Keratinocyte (primary cell): Measurements from ENCODE around the gene MTERF4. TPM values are rescaled to one million over a fixed set of nuclear protein-coding genes. Genes with fewer than 3 reads are reported as not detected.

ENCODE experiments used
- DNase-seq: peaks from one replicate; pipeline ENCODE4 v3.0.0-alpha.2; 2011; ENCODE audit warnings: low read depth, missing footprints, low spot score
- FAIRE-seq: peaks from 2 replicates; lab custom pipeline; 2011; peaks lifted over from hg19 to GRCh38; lab: Jason Lieb, UNC
- H2AFZ ChIP-seq: 2 replicates; pipeline ENCODE4 v1.6.0; 2012; ENCODE audit warnings: low read length, control low read depth, inconsistent platforms; ENCODE audit not compliant: control insufficient read depth
- H3K27ac ChIP-seq: 2 replicates; pipeline ENCODE4 v1.5.1; 2011; ENCODE audit warnings: low read length; ENCODE audit not compliant: control insufficient read depth, insufficient read depth
- H3K27me3 ChIP-seq: 3 replicates; pipeline ENCODE4 v1.6.0; 2011; ENCODE audit warnings: low read length; ENCODE audit not compliant: control insufficient read depth, insufficient read depth; ENCODE audit errors: extremely low read depth
- H3K36me3 ChIP-seq, 2 experiments: 2 replicates in 1 of 2; 3 replicates in 1 of 2; pipeline ENCODE4 v1.5.1; 2011; ENCODE audit warnings: low read length in 2 of 2, mild to moderate bottlenecking in 1 of 2; ENCODE audit not compliant: control insufficient read depth in 2 of 2, insufficient read depth in 2 of 2; ENCODE audit errors: extremely low read depth in 1 of 2
- H3K4me1 ChIP-seq: 3 replicates; pipeline ENCODE4 v1.5.1; 2011; ENCODE audit warnings: low read length; ENCODE audit not compliant: control insufficient read depth, insufficient read depth; ENCODE audit errors: extremely low read depth
- H3K4me2 ChIP-seq: 3 replicates; pipeline ENCODE4 v1.6.0; 2011; ENCODE audit warnings: low read depth, low read length; ENCODE audit not compliant: control insufficient read depth, insufficient read depth; ENCODE audit errors: extremely low read depth
- H3K4me3 ChIP-seq, 3 experiments: fragments of 200-600 bp in 1 of 3; sonication (generic) in 1 of 3; 2 replicates in 2 of 3; 3 replicates in 1 of 3; pipeline ENCODE4 v1.5.1; 2011 to 2016; ENCODE audit warnings: low read length in 3 of 3, mild to moderate bottlenecking in 3 of 3, control low read depth in 2 of 3, inconsistent platforms in 1 of 3, low read depth in 1 of 3, mixed read lengths in 1 of 3, mixed run types in 1 of 3, moderate library complexity in 1 of 3; ENCODE audit not compliant: control insufficient read depth in 2 of 3, insufficient read depth in 2 of 3; ENCODE audit errors: extremely low read depth in 1 of 3
- H3K79me2 ChIP-seq: 2 replicates; pipeline ENCODE4 v1.6.0; 2012; ENCODE audit warnings: low read length; ENCODE audit not compliant: control insufficient read depth, insufficient read depth
- H3K9ac ChIP-seq: 3 replicates; pipeline ENCODE4 v1.6.0; 2011; ENCODE audit warnings: low read length; ENCODE audit not compliant: control insufficient read depth, insufficient read depth; ENCODE audit errors: extremely low read depth
- H3K9me1 ChIP-seq: 3 replicates; pipeline ENCODE4 v1.6.0; 2011; ENCODE audit warnings: low read length; ENCODE audit not compliant: control insufficient read depth, insufficient read depth; ENCODE audit errors: extremely low read depth
- H3K9me3 ChIP-seq: 2 replicates; pipeline ENCODE4 v1.5.1; 2012; ENCODE audit warnings: low read depth, low read length; ENCODE audit not compliant: control insufficient read depth
- H4K20me1 ChIP-seq: 3 replicates; pipeline ENCODE4 v1.6.0; 2011; ENCODE audit warnings: low read length; ENCODE audit not compliant: control insufficient read depth, insufficient read depth; ENCODE audit errors: extremely low read depth
- EZH2 ChIP-seq: IDR thresholded peaks from one replicate; pipeline ENCODE4 v1.6.1; 2012; ENCODE audit warnings: inconsistent platforms, mild to moderate bottlenecking, low read length, moderate library complexity
- dilution Hi-C: fragments of 300-500 bp; cut with MboI; formaldehyde crosslinking; loops from one replicate; pipeline ENCODE4 v1.7.0; 2020; ENCODE audit warnings: low sequenced_read_pairs; ENCODE audit not compliant: extremely low pct_ligation_motif_present
- polyA plus RNA-seq, 5 experiments: library from polyadenylated mRNA; depleted of rRNA in 3 of 5; stranded (reverse) in 3 of 5; stranded (forward) in 1 of 5; unstranded in 1 of 5; fragments of >200 nt; gene quantifications; 1 replicate in 1 of 5; 2 replicates in 3 of 5; 3 replicates in 1 of 5; pipeline versions ENCODE4 v1.2.1 to v1.2.3, GENCODE V29; 2011 to 2012; ENCODE audit warnings: missing spikeins in 2 of 5, low read depth in 1 of 5, low replicate concordance in 1 of 5
- TF ChIP-seq, protein P1 (sequence below), 3 experiments: IDR thresholded peaks in 1 of 3; conservative IDR thresholded peaks in 1 of 3; optimal IDR thresholded peaks in 1 of 3; 2 replicates in 2 of 3; 3 replicates in 1 of 3; pipeline versions ENCODE3 to v1.5.1; 2011; ENCODE audit warnings: low read length in 3 of 3, mild to moderate bottlenecking in 3 of 3, moderate library complexity in 2 of 3, control low read depth in 1 of 3, inconsistent platforms in 1 of 3; ENCODE audit not compliant: insufficient read depth in 2 of 3; ENCODE audit errors: extremely low read depth in 1 of 3

MTERF4 gene
- polyA plus RNA-seq, 1 donor (not counting 4 experiments of a cell fraction or from before 2014, with no cell fraction given), result 28.5 TPM

GRCh38 chr2:241115361-241115760 is 13.3 kb upstream of the MTERF4 start:
- FAIRE-seq, result no peak
- peaks cover 0 to 3% of the 10 kb centered on the region in 2 experiments for H3K36me3 ChIP-seq
- no peak for DNase-seq
- no peaks in the 10 kb centered on the region for H3K27me3 ChIP-seq
- no peak overlapping the region for H3K9ac ChIP-seq
- H3K9me3 ChIP-seq, result no peaks in the 10 kb centered on the region
- no peaks in the 10 kb centered on the region for H4K20me1 ChIP-seq
- H3K4me2 ChIP-seq, result no peak overlapping the region
- no peaks in the 10 kb centered on the region for H3K79me2 ChIP-seq
- H3K4me1 ChIP-seq, result no peaks in the 10 kb centered on the region
- H3K27ac ChIP-seq, result no peak overlapping the region
- no peak overlapping the region for H2AFZ ChIP-seq
- no peak overlapping the region for H3K4me3 ChIP-seq
- dilution Hi-C loops, result no loop called here
- no peaks in the 10 kb centered on the region for H3K9me1 ChIP-seq
- TF ChIP-seq, protein P1, sequence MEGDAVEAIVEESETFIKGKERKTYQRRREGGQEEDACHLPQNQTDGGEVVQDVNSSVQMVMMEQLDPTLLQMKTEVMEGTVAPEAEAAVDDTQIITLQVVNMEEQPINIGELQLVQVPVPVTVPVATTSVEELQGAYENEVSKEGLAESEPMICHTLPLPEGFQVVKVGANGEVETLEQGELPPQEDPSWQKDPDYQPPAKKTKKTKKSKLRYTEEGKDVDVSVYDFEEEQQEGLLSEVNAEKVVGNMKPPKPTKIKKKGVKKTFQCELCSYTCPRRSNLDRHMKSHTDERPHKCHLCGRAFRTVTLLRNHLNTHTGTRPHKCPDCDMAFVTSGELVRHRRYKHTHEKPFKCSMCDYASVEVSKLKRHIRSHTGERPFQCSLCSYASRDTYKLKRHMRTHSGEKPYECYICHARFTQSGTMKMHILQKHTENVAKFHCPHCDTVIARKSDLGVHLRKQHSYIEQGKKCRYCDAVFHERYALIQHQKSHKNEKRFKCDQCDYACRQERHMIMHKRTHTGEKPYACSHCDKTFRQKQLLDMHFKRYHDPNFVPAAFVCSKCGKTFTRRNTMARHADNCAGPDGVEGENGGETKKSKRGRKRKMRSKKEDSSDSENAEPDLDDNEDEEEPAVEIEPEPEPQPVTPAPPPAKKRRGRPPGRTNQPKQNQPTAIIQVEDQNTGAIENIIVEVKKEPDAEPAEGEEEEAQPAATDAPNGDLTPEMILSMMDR (optimal IDR thresholded peaks at IDR 0.05 in 1 of 3, IDR thresholded peaks at IDR 0.05 in 1 of 3, conservative IDR thresholded peaks at IDR 0.05 in 1 of 3; ENCODE audit: extremely low read depth in 1 of 3, insufficient read depth in 2 of 3, low read length in 3 of 3), result no peak
- no peak for TF ChIP-seq EZH2

GRCh38 chr2:241114836-241115235 is 12.7 kb upstream of the MTERF4 start:
- no peak overlapping the region for H3K4me2 ChIP-seq
- no peaks in the 10 kb centered on the region for H3K27me3 ChIP-seq
- no peaks in the 10 kb centered on the region for H3K9me1 ChIP-seq
- no peak overlapping the region for H3K27ac ChIP-seq
- no peak overlapping the region for H2AFZ ChIP-seq
- no peak for TF ChIP-seq EZH2
- TF ChIP-seq, protein P1 (optimal IDR thresholded peaks at IDR 0.05 in 1 of 3, IDR thresholded peaks at IDR 0.05 in 1 of 3, conservative IDR thresholded peaks at IDR 0.05 in 1 of 3; ENCODE audit: extremely low read depth in 1 of 3, insufficient read depth in 2 of 3, low read length in 3 of 3), result no peak
- dilution Hi-C loops, result no loop called here
- no peak overlapping the region for H3K4me3 ChIP-seq
- H3K79me2 ChIP-seq, result no peaks in the 10 kb centered on the region
- H3K9ac ChIP-seq, result no peak overlapping the region
- no peaks in the 10 kb centered on the region for H3K4me1 ChIP-seq
- H3K9me3 ChIP-seq, result no peaks in the 10 kb centered on the region
- no peaks in the 10 kb centered on the region for H4K20me1 ChIP-seq
- peaks cover 0 to 3% of the 10 kb centered on the region in 2 experiments for H3K36me3 ChIP-seq
- no peak for FAIRE-seq
- no peak for DNase-seq
